Activated CD8-positive, alpha-beta memory T cell treated with anti-CD3 and anti-CD28 coated beads, Interleukin-2, amount 10 ng/mL, durations not matched to agents 7 days and 5 days (primary cell): ENCODE measurements around the gene TFEB. TPM values are rescaled to one million over a fixed set of nuclear protein-coding genes. Genes with fewer than 3 reads are reported as not detected.

Experiments
- ATAC-seq: fragments of 150-1000 bp; cut with Tn5 transposase; one replicate; pipeline ENCODE4 v1.10.0; 2021; ENCODE audit warnings: moderate library complexity
- CTCF ChIA-PET: fragments of 350-600 bp; sonication (Branson Sonifier 250); formaldehyde crosslinking; loops from one replicate; lab custom pipeline; 2021; ENCODE audit warnings: antibody characterized with exemption; lab: Charles Lee
- DNase-seq: peaks from one replicate; pipeline ENCODE4 v3.0.0-alpha.2; 2020
- H3K27ac Mint-ChIP-seq: one replicate; pipeline ENCODE4 v1.8.0; 2021; ENCODE audit warnings: mild to moderate bottlenecking, mixed read lengths
- H3K27me3 Mint-ChIP-seq: one replicate; pipeline ENCODE4 v1.8.0; 2021; ENCODE audit warnings: mixed read lengths
- H3K36me3 Mint-ChIP-seq: one replicate; pipeline ENCODE4 v1.8.0; 2021; ENCODE audit warnings: mild to moderate bottlenecking, mixed read lengths
- H3K4me1 Mint-ChIP-seq: one replicate; pipeline ENCODE4 v1.8.0; 2021; ENCODE audit warnings: mixed read lengths
- H3K4me3 Mint-ChIP-seq: one replicate; pipeline ENCODE4 v1.8.0; 2021; ENCODE audit warnings: mild to moderate bottlenecking, moderate library complexity, mixed read lengths
- H3K9me3 Mint-ChIP-seq: one replicate; pipeline ENCODE4 v1.8.0; 2022; ENCODE audit warnings: low read depth, mixed read lengths
- total RNA-seq, 2 experiments: library from RNA; stranded (reverse); gene quantifications; one replicate each; pipeline ENCODE4 v1.2.3, GENCODE V29; 2021

The TFEB gene
- total RNA-seq, 2 experiments from 2014 or later: 14.5 to 15.8 TPM

- Mint-ChIP-seq H3K27me3 (peaks cover 70% of the 10 kb centered on the region), H3K9me3 (no peaks in the 10 kb centered on the region)
Measured at GRCh38 chr6:41634657-41635056, 100.8 kb downstream of the TFEB start.

More at GRCh38 chr6:41634657-41635056, 100.8 kb downstream of the TFEB start:
- Mint-ChIP-seq H3K4me3 (no peak overlapping the region), H3K27ac (no peak overlapping the region), H3K36me3 (no peaks in the 10 kb centered on the region), H3K4me1 (peaks cover 3% of the 10 kb centered on the region)
- ATAC-seq (no peak), DNase-seq (no peak)
- CTCF ChIA-PET: no interaction called here

Other genes with a start within 250 kb of the TFEB start
- gene FOXP4, start 189.2 kb downstream of the TFEB start, total RNA-seq: 1 to 10 TPM; 6.5 to 7.7 TPM
- not detected for gene MDFI, start 97.1 kb downstream of the TFEB start, total RNA-seq
- gene PGC, start 11.8 kb upstream of the TFEB start, total RNA-seq: not detected
- 1 to 10 TPM; 4.8 to 6.2 TPM for gene FRS3, start 44.3 kb upstream of the TFEB start, total RNA-seq
- gene PRICKLE4, start 45.2 kb upstream of the TFEB start, total RNA-seq: not detected
- gene TOMM6, start 52.1 kb upstream of the TFEB start, total RNA-seq: 100 to 1,000 TPM; 161 to 219 TPM
- 1 to 10 TPM; 7.7 to 9.1 TPM for gene USP49, start 159.8 kb upstream of the TFEB start, total RNA-seq
- 10 to 100 TPM; 21.9 to 25.6 TPM for gene MED20, start 185.5 kb upstream of the TFEB start, total RNA-seq
- 10 to 100 TPM; 33.1 to 48.5 TPM for gene BYSL, start 185.9 kb upstream of the TFEB start, total RNA-seq
- gene CCND3, start 206.2 kb upstream of the TFEB start, total RNA-seq: 100 to 1,000 TPM; 333 to 502 TPM